ENCODE measurements around the gene HARBI1. TPM values are rescaled to one million over a fixed set of nuclear protein-coding genes. Genes with fewer than 3 reads are reported as not detected.

The HARBI1 gene
- total and polyA plus RNA-seq, 2 of the 8 experiments (the other 6 are each of a cell fraction or from before 2014, with no cell fraction given), result 3.8 to 5.1 TPM

DNA sequence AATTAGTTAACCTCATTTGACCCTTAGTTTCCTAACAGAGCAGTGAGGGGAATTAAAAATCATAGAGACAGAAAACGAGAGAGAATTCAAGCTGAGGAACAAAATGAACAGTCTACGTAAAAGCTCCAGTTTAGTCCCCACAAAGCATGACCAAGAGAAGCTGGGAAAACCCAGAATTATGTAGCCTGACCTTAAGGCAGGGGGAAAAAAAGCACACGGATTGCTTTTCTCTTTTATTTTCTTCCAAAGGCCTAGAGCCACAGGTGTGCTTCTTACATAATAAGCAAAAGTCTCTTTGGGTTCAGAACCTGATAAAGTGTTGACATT is 22.7 kb downstream of the HARBI1 start (continued):
- TF ChIP-seq E2F6 (IDR thresholded peaks at IDR 0.05), result no peak
- TF ChIP-seq SIX5 (IDR thresholded peaks at IDR 0.05; ENCODE audit: low read depth, low read length), result no peak
- TF ChIP-seq, protein P1, sequence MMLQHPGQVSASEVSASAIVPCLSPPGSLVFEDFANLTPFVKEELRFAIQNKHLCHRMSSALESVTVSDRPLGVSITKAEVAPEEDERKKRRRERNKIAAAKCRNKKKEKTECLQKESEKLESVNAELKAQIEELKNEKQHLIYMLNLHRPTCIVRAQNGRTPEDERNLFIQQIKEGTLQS (IDR thresholded peaks at IDR 0.05; ENCODE audit: insufficient read depth, low read depth, low read length), result no peak
- TF ChIP-seq YY1 (IDR thresholded peaks at IDR 0.05; ENCODE audit: low read depth, low read length), result no peak
- TF ChIP-seq RFX5 (IDR thresholded peaks at IDR 0.05; ENCODE audit: borderline replicate concordance, low read depth, low read length), result no peak
- TF ChIP-seq, protein P2, sequence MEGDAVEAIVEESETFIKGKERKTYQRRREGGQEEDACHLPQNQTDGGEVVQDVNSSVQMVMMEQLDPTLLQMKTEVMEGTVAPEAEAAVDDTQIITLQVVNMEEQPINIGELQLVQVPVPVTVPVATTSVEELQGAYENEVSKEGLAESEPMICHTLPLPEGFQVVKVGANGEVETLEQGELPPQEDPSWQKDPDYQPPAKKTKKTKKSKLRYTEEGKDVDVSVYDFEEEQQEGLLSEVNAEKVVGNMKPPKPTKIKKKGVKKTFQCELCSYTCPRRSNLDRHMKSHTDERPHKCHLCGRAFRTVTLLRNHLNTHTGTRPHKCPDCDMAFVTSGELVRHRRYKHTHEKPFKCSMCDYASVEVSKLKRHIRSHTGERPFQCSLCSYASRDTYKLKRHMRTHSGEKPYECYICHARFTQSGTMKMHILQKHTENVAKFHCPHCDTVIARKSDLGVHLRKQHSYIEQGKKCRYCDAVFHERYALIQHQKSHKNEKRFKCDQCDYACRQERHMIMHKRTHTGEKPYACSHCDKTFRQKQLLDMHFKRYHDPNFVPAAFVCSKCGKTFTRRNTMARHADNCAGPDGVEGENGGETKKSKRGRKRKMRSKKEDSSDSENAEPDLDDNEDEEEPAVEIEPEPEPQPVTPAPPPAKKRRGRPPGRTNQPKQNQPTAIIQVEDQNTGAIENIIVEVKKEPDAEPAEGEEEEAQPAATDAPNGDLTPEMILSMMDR (IDR thresholded peaks at IDR 0.05; ENCODE audit: control extremely low read depth in 1 of 3, insufficient read depth in 1 of 3, low read depth in 1 of 3, low read length in 3 of 3), result no peak

Measured in H1 (cell line).